Stimulated activated CD8-positive, alpha-beta memory T cell treated with anti-CD3 and anti-CD28 coated beads, Interleukin-4, amount 100 ng/mL, for 1 hour (primary cell): ENCODE data around the gene CAMSAP1.

Source experiments
- DNase-seq, 2 donors: peaks; one replicate each; pipeline ENCODE4 v3.0.0-alpha.2; 2020; ENCODE audit warnings: low read depth in 2 of 2, low spot score in 1 of 2

Gene CAMSAP1

GRCh38 chr9:135883410-135884089 lies 23.8 kb downstream of the CAMSAP1 start:
- DNase-seq: no peak

GRCh38 chr9:135882011-135882410 lies 25.3 kb downstream of the CAMSAP1 start:
- DNase-seq: no peak

- no peak for DNase-seq
Measured at GRCh38 chr9:135880438-135880837, 26.9 kb downstream of the CAMSAP1 start.

- no peak for DNase-seq
Measured at GRCh38 chr9:135879619-135880018, 27.7 kb downstream of the CAMSAP1 start.

- DNase-seq: no peak
Measured at GRCh38 chr9:135879237-135879601, 28.1 kb downstream of the CAMSAP1 start.

- no peak for DNase-seq
Measured at GRCh38 chr9:135878528-135879236, 28.7 kb downstream of the CAMSAP1 start.

GRCh38 chr9:135877791-135878527 lies 29.4 kb downstream of the CAMSAP1 start:
- DNase-seq: no peak

- no peak for DNase-seq
Measured at GRCh38 chr9:135876936-135877335, 30.4 kb downstream of the CAMSAP1 start.

GRCh38 chr9:135874859-135875258 lies 32.5 kb downstream of the CAMSAP1 start:
- DNase-seq: no peak

GRCh38 chr9:135869909-135870308 lies 37.4 kb downstream of the CAMSAP1 start:
- no peak for DNase-seq

GRCh38 chr9:135865531-135865930 lies 41.8 kb downstream of the CAMSAP1 start:
- no peak for DNase-seq

GRCh38 chr9:135864447-135865049 lies 42.8 kb downstream of the CAMSAP1 start:
- peak; percentile 34 to 41 for DNase-seq

GRCh38 chr9:135862809-135863208 lies 44.5 kb downstream of the CAMSAP1 start:
- no peak for DNase-seq

- no peak for DNase-seq
Measured at GRCh38 chr9:135858491-135859185, 48.7 kb downstream of the CAMSAP1 start.

- DNase-seq: no peak
Measured at GRCh38 chr9:135857843-135858242, 49.5 kb downstream of the CAMSAP1 start.

GRCh38 chr9:135857371-135857786 lies 50.0 kb downstream of the CAMSAP1 start:
- no peak for DNase-seq

- DNase-seq: no peak
Measured at GRCh38 chr9:135851748-135852147, 55.6 kb downstream of the CAMSAP1 start.

- DNase-seq: no peak
Measured at GRCh38 chr9:135850737-135851136, 56.6 kb downstream of the CAMSAP1 start.

- DNase-seq: no peak
Measured at GRCh38 chr9:135849181-135849580, 58.2 kb downstream of the CAMSAP1 start.

- no peak for DNase-seq
Measured at GRCh38 chr9:135848341-135849047, 58.9 kb downstream of the CAMSAP1 start.
